Endothelial cell of umbilical vein (primary cell): Measurements from ENCODE around the gene HSPB1. TPM values are rescaled to one million over a fixed set of nuclear protein-coding genes. Genes with fewer than 3 reads are reported as not detected.

ENCODE experiments used
- BruUV-seq: library from RNA; stranded (reverse); fragments of 400-500 nt; replicated peaks from 2 replicates; lab custom pipeline; 2021; lab: Mats Ljungman, UMichigan
- CTCF ChIA-PET: fragments of 300-600, 350-600 bp; sonication (Branson Sonifier 250); formaldehyde crosslinking; loops from one replicate; lab custom pipeline; 2021; ENCODE audit warnings: antibody characterized with exemption, inconsistent platforms; lab: Charles Lee
- POLR2A ChIA-PET: fragments of 300-600, 350-600 bp; sonication (Branson Sonifier 250); formaldehyde crosslinking; loops from one replicate; lab custom pipeline; 2021; ENCODE audit warnings: antibody characterized with exemption, inconsistent platforms; lab: Charles Lee
- DNase-seq: peaks from one replicate; pipeline ENCODE4 v3.0.0-alpha.2; 2011; ENCODE audit warnings: low read depth, low spot score
- FAIRE-seq: peaks from 2 replicates; lab custom pipeline; 2011; peaks lifted over from hg19 to GRCh38; lab: Jason Lieb, UNC
- H2AFZ ChIP-seq: 2 replicates; pipeline ENCODE4 v1.6.0; 2012; ENCODE audit warnings: low read depth, low read length, control low read depth, inconsistent platforms
- H3K27ac ChIP-seq: 2 replicates; pipeline ENCODE4 v1.5.1; 2011; ENCODE audit warnings: low read depth, mild to moderate bottlenecking, control low read depth, low read length, moderate library complexity; ENCODE audit not compliant: insufficient read depth
- H3K27me3 ChIP-seq, 2 experiments: 2 replicates each; pipeline versions ENCODE4 v1.6.0 to v1.6.1; 2011; ENCODE audit warnings: low read length in 2 of 2, mixed read lengths in 1 of 2; ENCODE audit not compliant: control insufficient read depth in 2 of 2, insufficient read depth in 2 of 2
- H3K36me3 ChIP-seq, 2 experiments: 2 replicates in 1 of 2; 3 replicates in 1 of 2; pipeline ENCODE4 v1.5.1; 2011; ENCODE audit warnings: low read length in 2 of 2, mild to moderate bottlenecking in 1 of 2, moderate library complexity in 1 of 2; ENCODE audit not compliant: control insufficient read depth in 2 of 2, insufficient read depth in 2 of 2; ENCODE audit errors: extremely low read depth in 1 of 2
- H3K4me1 ChIP-seq: 3 replicates; pipeline ENCODE4 v1.5.1; 2011; ENCODE audit warnings: mild to moderate bottlenecking, low read length; ENCODE audit not compliant: control insufficient read depth, insufficient read depth; ENCODE audit errors: extremely low read depth
- H3K4me2 ChIP-seq: 2 replicates; pipeline ENCODE4 v1.6.1; 2011; ENCODE audit warnings: low read length, control low read depth, mixed read lengths; ENCODE audit not compliant: insufficient read depth
- H3K4me3 ChIP-seq, 3 experiments: fragments of 200-600 bp in 1 of 3; sonication (generic), shearing (Covaris generic) in 1 of 3; replicated peaks in 1 of 3; 2 replicates each; pipeline ENCODE4 v1.5.1; 2011 to 2016; ENCODE audit warnings: control low read depth in 3 of 3, low read length in 3 of 3, mild to moderate bottlenecking in 2 of 3, inconsistent platforms in 1 of 3, low read depth in 1 of 3, moderate library complexity in 1 of 3; ENCODE audit not compliant: insufficient read depth in 1 of 3
- H3K79me2 ChIP-seq: 2 replicates; pipeline ENCODE4 v1.6.0; 2012; ENCODE audit warnings: low read length, inconsistent platforms; ENCODE audit not compliant: control insufficient read depth, insufficient read depth
- H3K9ac ChIP-seq: replicated peaks from 2 replicates; pipeline ENCODE3; 2011; ENCODE audit warnings: low read length, control low read depth; ENCODE audit not compliant: insufficient read depth; ENCODE audit errors: extremely low read depth
- H3K9me1 ChIP-seq: replicated peaks from 3 replicates; pipeline ENCODE4 v1.6.0; 2011; ENCODE audit warnings: mild to moderate bottlenecking, low read length; ENCODE audit not compliant: control insufficient read depth, insufficient read depth; ENCODE audit errors: extremely low read depth
- H3K9me3 ChIP-seq: replicated peaks from 2 replicates; pipeline ENCODE4 v1.5.1; 2012; ENCODE audit warnings: low read length, inconsistent platforms; ENCODE audit not compliant: control insufficient read depth, insufficient read depth
- H4K20me1 ChIP-seq: replicated peaks from 2 replicates; pipeline ENCODE3; 2011; ENCODE audit warnings: mild to moderate bottlenecking, low read length; ENCODE audit not compliant: control insufficient read depth, insufficient read depth; ENCODE audit errors: extremely low read depth
- FOS ChIP-seq: IDR thresholded peaks from 2 replicates; pipeline ENCODE4 v1.6.1; 2011; ENCODE audit warnings: mild to moderate bottlenecking, low read length, moderate library complexity, borderline replicate concordance; ENCODE audit not compliant: insufficient read depth
- POLR2A ChIP-seq: IDR thresholded peaks from 2 replicates; pipeline ENCODE4 v1.6.1; 2012; ENCODE audit warnings: low read depth, mild to moderate bottlenecking, control low read depth, low read length
- POLR2AphosphoS5 ChIP-seq: IDR thresholded peaks from 2 replicates; pipeline ENCODE4 v1.6.1; 2012; ENCODE audit warnings: low read depth, mild to moderate bottlenecking, control low read depth, low read length, moderate library complexity; ENCODE audit not compliant: insufficient read depth
- dilution Hi-C: fragments of 300-500 bp; cut with MboI; formaldehyde crosslinking; loops from one replicate; pipeline ENCODE4 v1.15.0; 2019; ENCODE audit warnings: low sequenced_read_pairs; ENCODE audit not compliant: extremely low pct_ligation_motif_present
- intact Hi-C: fragments of 100-400 bp; cut with micrococcal nuclease; formaldehyde crosslinking; loops from one replicate; pipeline ENCODE4 v1.10.0; 2022
- polyA plus RNA-seq, 4 experiments: library from polyadenylated mRNA; depleted of rRNA in 3 of 4; stranded (reverse) in 3 of 4; unstranded in 1 of 4; fragments of >200 nt; gene quantifications; 2 replicates each; pipeline versions ENCODE4 v1.2.1 to v1.2.3, GENCODE V29; 2011 to 2012; ENCODE audit warnings: missing spikeins in 1 of 4
- total RNA-seq: library from RNA; stranded (reverse); gene quantifications from 2 replicates; pipeline ENCODE4 v1.2.3, GENCODE V29; 2021
- TF ChIP-seq, protein P1 (sequence below), 2 donors: IDR thresholded peaks; 1 replicate in 1 of 2; 2 replicates in 1 of 2; pipeline ENCODE4 v1.5.1; 2011; ENCODE audit warnings: low read length in 2 of 2, mild to moderate bottlenecking in 2 of 2, moderate library complexity in 2 of 2, control low read depth in 1 of 2, inconsistent platforms in 1 of 2, low read depth in 1 of 2; ENCODE audit not compliant: insufficient read depth in 1 of 2; ENCODE audit errors: extremely low read depth in 1 of 2

The HSPB1 gene
- total and polyA plus RNA-seq, 2 donors (not counting 3 experiments of a cell fraction or from before 2014, with no cell fraction given), result 1,748 to 3,130 TPM

DNA sequence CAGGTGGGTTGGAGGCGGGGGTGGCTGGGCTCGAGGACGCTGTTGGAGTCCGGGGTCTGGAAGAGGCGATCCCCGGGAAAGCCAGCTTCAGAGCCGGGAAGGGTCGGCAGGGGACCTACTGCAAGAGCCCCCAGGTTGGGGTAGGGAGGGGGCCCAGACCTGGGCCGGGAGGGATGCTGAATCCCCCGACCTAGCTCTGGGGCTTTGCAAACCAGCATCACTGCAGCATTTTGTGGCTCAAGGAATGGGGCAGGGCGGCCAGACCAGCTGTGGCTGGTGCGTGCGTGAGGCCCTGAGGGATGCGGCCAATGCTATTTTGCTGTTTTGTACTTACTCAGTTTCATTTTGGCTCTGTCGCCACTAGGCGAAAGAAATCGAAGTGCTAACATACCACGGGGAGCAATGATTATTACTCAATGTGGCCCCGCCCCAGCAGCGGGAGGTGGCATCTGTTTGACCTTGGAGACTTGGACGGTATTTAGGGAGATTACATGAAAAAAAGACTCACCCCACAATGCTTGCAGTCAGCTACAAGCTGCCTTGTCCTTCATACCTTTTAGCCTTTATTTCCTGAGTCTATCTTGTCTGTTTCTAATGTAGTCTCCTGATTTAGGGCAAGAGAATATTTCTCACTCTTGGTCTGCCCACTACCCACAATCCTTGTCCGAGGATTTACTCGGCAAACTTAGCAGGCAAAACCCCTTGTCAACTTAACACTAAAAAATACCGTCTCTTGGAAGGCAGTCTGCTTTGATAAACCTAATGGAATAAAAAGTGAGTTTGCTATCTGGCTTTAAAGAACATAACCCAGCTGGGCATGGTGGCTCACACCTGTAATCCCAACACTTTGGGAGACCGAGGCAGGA, 16.2 kb downstream of the HSPB1 start:
- ChIA-PET POLR2A (interaction anchor here (0.6 to 1.9 kb wide), 3 partner anchors 26 to 83 kb away, joined by 3 to 11 read pairs (median 6); partner anchors contain the start of gene YWHAG), CTCF (interaction anchor here (0.9 to 8.3 kb wide), 9 partner anchors 9 to 141 kb away, joined by 3 to 100 read pairs (median 6); partner anchors contain the start of gene YWHAG)
- H3K36me3 ChIP-seq, result peaks cover 0 to 7% of the 10 kb centered on the region in 2 experiments
- H3K4me1 ChIP-seq, result peaks cover 16% of the 10 kb centered on the region
- no peaks in the 10 kb centered on the region for H3K9me1 ChIP-seq
- peak overlapping the region; percentile 42 for H3K9ac ChIP-seq
- no peaks in the 10 kb centered on the region for H4K20me1 ChIP-seq
- intact Hi-C loops, result loop anchor here (1.0 kb wide), 2 partner anchors 41 to 140 kb away; no protein-coding TSS in a partner anchor
- no peaks in the 10 kb centered on the region for H3K27me3 ChIP-seq
- H3K9me3 ChIP-seq, result no peaks in the 10 kb centered on the region
- dilution Hi-C loops, result no loop called here
- peak overlapping the region; percentile 12 for H3K4me2 ChIP-seq
- H3K4me3 ChIP-seq, result peak overlapping the region; percentile 28 to 58 (median 42)
- peak overlapping the region; percentile 38 for H3K27ac ChIP-seq
- TF ChIP-seq, protein P1, sequence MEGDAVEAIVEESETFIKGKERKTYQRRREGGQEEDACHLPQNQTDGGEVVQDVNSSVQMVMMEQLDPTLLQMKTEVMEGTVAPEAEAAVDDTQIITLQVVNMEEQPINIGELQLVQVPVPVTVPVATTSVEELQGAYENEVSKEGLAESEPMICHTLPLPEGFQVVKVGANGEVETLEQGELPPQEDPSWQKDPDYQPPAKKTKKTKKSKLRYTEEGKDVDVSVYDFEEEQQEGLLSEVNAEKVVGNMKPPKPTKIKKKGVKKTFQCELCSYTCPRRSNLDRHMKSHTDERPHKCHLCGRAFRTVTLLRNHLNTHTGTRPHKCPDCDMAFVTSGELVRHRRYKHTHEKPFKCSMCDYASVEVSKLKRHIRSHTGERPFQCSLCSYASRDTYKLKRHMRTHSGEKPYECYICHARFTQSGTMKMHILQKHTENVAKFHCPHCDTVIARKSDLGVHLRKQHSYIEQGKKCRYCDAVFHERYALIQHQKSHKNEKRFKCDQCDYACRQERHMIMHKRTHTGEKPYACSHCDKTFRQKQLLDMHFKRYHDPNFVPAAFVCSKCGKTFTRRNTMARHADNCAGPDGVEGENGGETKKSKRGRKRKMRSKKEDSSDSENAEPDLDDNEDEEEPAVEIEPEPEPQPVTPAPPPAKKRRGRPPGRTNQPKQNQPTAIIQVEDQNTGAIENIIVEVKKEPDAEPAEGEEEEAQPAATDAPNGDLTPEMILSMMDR (IDR thresholded peaks at IDR 0.05; ENCODE audit: extremely low read depth in 1 of 2, insufficient read depth in 1 of 2, low read depth in 1 of 2, low read length in 2 of 2), result peak; percentile 27 to 34
- TF ChIP-seq POLR2A (peak; percentile 9), POLR2AphosphoS5 (peak; percentile 20), FOS (no peak)
- peak overlapping the region; percentile 3 for H2AFZ ChIP-seq
- peaks cover 3% of the 10 kb centered on the region for H3K79me2 ChIP-seq
- FAIRE-seq (peak; percentile 75), DNase-seq (peak; percentile 77)
- no TSS peak for BruUV-seq
